T-helper 2 cell treated with Interferon-gamma antibody and Interleukin-4, amounts not matched to agents 5 μg/mL and 100 μg/mL, for 36 hours (primary cell): ENCODE data around the gene POLR3G.

Source experiments
- DNase-seq: peaks from one replicate; pipeline ENCODE4 v3.0.0; 2021; ENCODE audit warnings: low spot score
- H3K27ac Mint-ChIP-seq: one replicate; pipeline ENCODE4 v1.8.0; 2021; ENCODE audit warnings: mild to moderate bottlenecking, mixed read lengths
- H3K27me3 Mint-ChIP-seq: one replicate; pipeline ENCODE4 v1.8.0; 2021; ENCODE audit warnings: low read depth, mixed read lengths
- H3K36me3 Mint-ChIP-seq: one replicate; pipeline ENCODE4 v1.8.0; 2021; ENCODE audit warnings: low read depth, mixed read lengths
- H3K4me1 Mint-ChIP-seq: one replicate; pipeline ENCODE4 v1.8.0; 2021; ENCODE audit warnings: low read depth, mixed read lengths
- H3K4me3 Mint-ChIP-seq: one replicate; pipeline ENCODE4 v1.8.0; 2022; ENCODE audit warnings: mild to moderate bottlenecking, moderate library complexity, mixed read lengths
- H3K9me3 Mint-ChIP-seq: one replicate; pipeline ENCODE4 v1.8.0; 2021; ENCODE audit warnings: mixed read lengths

Gene POLR3G

GRCh38 chr5:90528601-90529193 lies 54.0 kb downstream of the POLR3G start:
- Mint-ChIP-seq H3K9me3 (no peaks in the 10 kb centered on the region), H3K4me3 (peak overlapping the region; percentile 100), H3K36me3 (peaks cover 13% of the 10 kb centered on the region), H3K27ac (peak overlapping the region; percentile 99), H3K4me1 (peaks cover 23% of the 10 kb centered on the region), H3K27me3 (peaks cover 19% of the 10 kb centered on the region)
- no peak for DNase-seq

GRCh38 chr5:90529194-90529938 lies 54.7 kb downstream of the POLR3G start, which contains the start of gene LYSMD3:
Gene LYSMD3 (minus strand): TSS chr5:90529584. CDS start chr5:90525289, 4,295 bp downstream.
- peaks cover 11% of the 10 kb centered on the region for H3K36me3 Mint-ChIP-seq
- peaks cover 25% of the 10 kb centered on the region for H3K27me3 Mint-ChIP-seq
- H3K4me1 Mint-ChIP-seq = peaks cover 21% of the 10 kb centered on the region
- H3K27ac Mint-ChIP-seq = peak within 1 kb of the TSS; percentile 99
- peak within 1 kb of the TSS; percentile 100 for H3K4me3 Mint-ChIP-seq
- DNase-seq = peak; percentile 90
- H3K9me3 Mint-ChIP-seq = no peaks in the 10 kb centered on the region

DNA sequence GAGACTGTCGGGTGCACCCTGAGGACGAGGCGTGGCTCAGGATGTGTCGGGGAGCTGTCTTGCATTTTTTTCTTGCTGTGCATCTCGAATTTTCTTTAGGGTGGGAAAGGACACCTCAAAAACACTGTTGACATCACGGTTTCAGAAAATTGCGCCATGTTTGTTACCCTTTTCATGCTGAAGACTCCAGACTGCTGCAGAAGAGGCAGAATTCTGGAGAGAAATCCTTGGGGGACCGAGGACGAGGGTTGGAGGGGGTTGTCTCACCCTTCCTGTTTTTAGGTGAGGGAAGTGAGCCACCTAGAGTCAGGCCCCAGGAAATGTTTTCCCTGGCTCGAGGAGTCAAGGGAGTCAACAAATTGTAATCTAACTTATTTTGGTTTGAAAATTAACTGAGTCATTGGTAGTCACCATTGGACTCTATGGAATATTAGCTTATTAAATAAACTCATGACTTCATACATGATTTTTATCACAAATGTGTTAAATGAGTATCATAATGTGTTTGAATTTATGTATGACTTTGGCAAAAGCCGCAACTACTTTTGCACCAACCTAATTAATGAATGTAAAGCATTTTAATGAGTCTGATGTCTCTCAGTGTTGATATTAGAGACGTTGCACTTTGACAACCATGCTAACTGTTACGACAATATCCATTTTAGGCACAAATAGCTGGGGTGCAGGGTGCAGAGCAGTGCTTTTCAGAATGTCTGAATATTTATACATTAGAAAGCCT lies 55.4 kb downstream of the POLR3G start:
- Mint-ChIP-seq H3K4me3 (peak overlapping the region; percentile 100), H3K27ac (peak overlapping the region; percentile 99), H3K4me1 (peaks cover 19% of the 10 kb centered on the region), H3K27me3 (peaks cover 26% of the 10 kb centered on the region), H3K9me3 (no peaks in the 10 kb centered on the region), H3K36me3 (peaks cover 9% of the 10 kb centered on the region)
- DNase-seq = peak; percentile 57

GRCh38 chr5:90530736-90531487 lies 56.2 kb downstream of the POLR3G start:
- Mint-ChIP-seq H3K27me3 (peaks cover 32% of the 10 kb centered on the region), H3K36me3 (peaks cover 8% of the 10 kb centered on the region), H3K4me3 (no peak overlapping the region), H3K4me1 (peaks cover 19% of the 10 kb centered on the region), H3K9me3 (no peaks in the 10 kb centered on the region), H3K27ac (no peak overlapping the region)
- DNase-seq = no peak

GRCh38 chr5:90533794-90534193 lies 59.1 kb downstream of the POLR3G start:
- Mint-ChIP-seq H3K4me1 (no peaks in the 10 kb centered on the region), H3K4me3 (no peak overlapping the region), H3K9me3 (no peaks in the 10 kb centered on the region), H3K27me3 (peaks cover 45% of the 10 kb centered on the region), H3K27ac (no peak overlapping the region), H3K36me3 (no peaks in the 10 kb centered on the region)
- DNase-seq = no peak

- no peak overlapping the region for H3K27ac Mint-ChIP-seq
- H3K4me1 Mint-ChIP-seq = no peaks in the 10 kb centered on the region
- H3K9me3 Mint-ChIP-seq = no peaks in the 10 kb centered on the region
- peaks cover 50% of the 10 kb centered on the region for H3K27me3 Mint-ChIP-seq
- no peak overlapping the region for H3K4me3 Mint-ChIP-seq
- no peaks in the 10 kb centered on the region for H3K36me3 Mint-ChIP-seq
- DNase-seq = no peak
These were observed 60.3 kb downstream of the POLR3G start for GRCh38 chr5:90534922-90535321.

DNA sequence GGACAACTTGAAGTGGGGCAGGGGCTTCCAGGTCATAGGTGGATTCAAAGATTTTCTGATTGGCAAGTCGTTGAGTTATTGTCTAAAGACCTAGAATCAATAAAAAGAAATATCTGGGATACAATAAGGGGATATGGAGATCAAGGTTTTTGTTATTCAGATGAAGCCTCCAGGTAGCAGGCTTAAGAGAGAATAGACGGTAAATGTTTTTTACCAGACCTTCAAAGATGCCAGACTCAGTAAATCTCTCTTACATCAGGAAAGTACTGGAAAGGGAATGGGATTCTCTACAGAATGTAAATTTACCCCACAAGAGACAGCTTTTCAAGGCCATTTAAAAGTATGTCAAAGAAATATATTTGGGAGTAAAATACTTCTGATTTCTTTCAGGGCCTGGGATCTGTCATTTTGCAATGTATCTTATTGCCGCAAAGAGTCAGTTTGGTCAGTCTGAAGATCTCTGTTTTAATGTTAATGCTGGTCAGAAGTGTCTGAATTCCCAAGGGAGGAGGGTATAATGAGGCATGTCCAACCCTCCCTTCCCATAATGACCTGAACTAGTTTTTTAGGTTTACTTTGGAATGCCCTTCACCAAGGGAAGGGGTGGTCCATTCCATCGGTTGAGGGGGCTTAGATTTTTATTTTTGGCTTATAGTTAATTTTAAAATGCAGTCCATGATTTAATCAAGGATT lies 68.3 kb downstream of the POLR3G start:
- Mint-ChIP-seq H3K27ac (no peak overlapping the region), H3K4me1 (no peaks in the 10 kb centered on the region), H3K4me3 (no peak overlapping the region), H3K27me3 (peaks cover 36% of the 10 kb centered on the region), H3K36me3 (no peaks in the 10 kb centered on the region), H3K9me3 (no peaks in the 10 kb centered on the region)
- DNase-seq = no peak

DNA sequence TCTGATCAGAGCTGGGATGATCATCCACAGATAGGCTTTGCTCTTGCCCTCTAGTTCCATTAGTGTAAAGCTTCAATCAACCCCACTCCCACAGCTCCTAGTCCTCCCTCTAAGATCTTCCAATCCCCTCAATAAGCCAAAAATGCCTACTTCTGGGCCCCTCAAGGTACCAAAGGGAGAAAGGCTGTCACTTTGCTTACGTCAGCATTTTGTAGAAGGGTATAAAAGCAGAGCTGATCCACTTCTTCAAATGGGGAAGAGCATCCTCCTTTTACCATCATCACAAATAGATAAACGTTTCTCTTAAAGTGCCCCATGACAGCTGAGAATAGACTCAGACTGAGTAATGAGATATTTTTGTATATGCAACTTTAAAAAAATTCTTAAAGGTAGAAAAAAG lies 70.8 kb downstream of the POLR3G start:
- Mint-ChIP-seq H3K27ac (no peak overlapping the region), H3K36me3 (no peaks in the 10 kb centered on the region), H3K27me3 (peaks cover 30% of the 10 kb centered on the region), H3K4me3 (no peak overlapping the region), H3K4me1 (peaks cover 2% of the 10 kb centered on the region), H3K9me3 (no peaks in the 10 kb centered on the region)
- DNase-seq = no peak

GRCh38 chr5:90546216-90546837 lies 71.7 kb downstream of the POLR3G start:
- Mint-ChIP-seq H3K36me3 (no peaks in the 10 kb centered on the region), H3K27ac (no peak overlapping the region), H3K4me1 (peaks cover 2% of the 10 kb centered on the region), H3K4me3 (no peak overlapping the region), H3K9me3 (no peaks in the 10 kb centered on the region), H3K27me3 (peaks cover 26% of the 10 kb centered on the region)
- DNase-seq = no peak

- Mint-ChIP-seq H3K4me3 (no peak overlapping the region), H3K27ac (no peak overlapping the region), H3K27me3 (peaks cover 25% of the 10 kb centered on the region), H3K4me1 (peaks cover 2% of the 10 kb centered on the region), H3K36me3 (no peaks in the 10 kb centered on the region), H3K9me3 (no peaks in the 10 kb centered on the region)
- DNase-seq = no peak
These were observed 72.4 kb downstream of the POLR3G start for GRCh38 chr5:90547072-90547536.

DNA sequence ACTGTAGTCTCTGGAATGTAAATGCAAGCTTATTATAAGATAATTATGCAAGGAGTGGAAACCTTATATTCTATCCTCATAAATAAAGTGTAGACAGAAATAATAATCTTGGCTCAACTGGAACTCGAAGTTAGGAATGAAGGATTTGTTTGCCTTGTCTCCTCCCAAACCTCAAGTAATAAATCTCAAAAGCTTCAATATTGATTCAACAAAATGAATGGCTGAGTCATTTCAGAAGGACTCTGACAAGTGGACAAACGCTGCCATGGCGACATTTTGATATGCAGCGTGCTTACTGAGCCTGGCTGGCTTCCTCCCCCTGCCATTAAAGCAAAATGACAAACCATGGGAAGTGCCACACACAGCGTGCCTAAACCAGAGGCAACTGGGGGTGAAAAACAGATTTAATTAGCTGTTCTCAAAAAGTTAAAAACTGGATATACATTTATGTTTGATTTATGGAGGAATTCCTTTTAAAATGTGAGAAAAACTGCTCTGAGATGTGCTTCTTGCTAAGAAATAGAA lies 73.5 kb downstream of the POLR3G start:
- peaks cover 2% of the 10 kb centered on the region for H3K4me1 Mint-ChIP-seq
- H3K4me3 Mint-ChIP-seq = no peak overlapping the region
- H3K27me3 Mint-ChIP-seq = peaks cover 30% of the 10 kb centered on the region
- H3K9me3 Mint-ChIP-seq = no peaks in the 10 kb centered on the region
- H3K36me3 Mint-ChIP-seq = no peaks in the 10 kb centered on the region
- no peak for DNase-seq
- no peak overlapping the region for H3K27ac Mint-ChIP-seq

GRCh38 chr5:90549223-90549622 lies 74.6 kb downstream of the POLR3G start:
- no peak for DNase-seq
- Mint-ChIP-seq H3K4me1 (peaks cover 2% of the 10 kb centered on the region), H3K9me3 (no peaks in the 10 kb centered on the region), H3K36me3 (no peaks in the 10 kb centered on the region), H3K27me3 (peaks cover 34% of the 10 kb centered on the region), H3K4me3 (no peak overlapping the region), H3K27ac (no peak overlapping the region)
